Stromal cell of bone marrow (primary cell): Measurements from ENCODE around the gene ATP2A3.
A peak's percentile ranks its signal among the peaks of the same experiment; 100 is the strongest.

Experiments used
- DNase-seq: peaks from one replicate; pipeline ENCODE4 v3.0.0-alpha.2; 2012; ENCODE audit warnings: low read depth

Gene ATP2A3

DNA sequence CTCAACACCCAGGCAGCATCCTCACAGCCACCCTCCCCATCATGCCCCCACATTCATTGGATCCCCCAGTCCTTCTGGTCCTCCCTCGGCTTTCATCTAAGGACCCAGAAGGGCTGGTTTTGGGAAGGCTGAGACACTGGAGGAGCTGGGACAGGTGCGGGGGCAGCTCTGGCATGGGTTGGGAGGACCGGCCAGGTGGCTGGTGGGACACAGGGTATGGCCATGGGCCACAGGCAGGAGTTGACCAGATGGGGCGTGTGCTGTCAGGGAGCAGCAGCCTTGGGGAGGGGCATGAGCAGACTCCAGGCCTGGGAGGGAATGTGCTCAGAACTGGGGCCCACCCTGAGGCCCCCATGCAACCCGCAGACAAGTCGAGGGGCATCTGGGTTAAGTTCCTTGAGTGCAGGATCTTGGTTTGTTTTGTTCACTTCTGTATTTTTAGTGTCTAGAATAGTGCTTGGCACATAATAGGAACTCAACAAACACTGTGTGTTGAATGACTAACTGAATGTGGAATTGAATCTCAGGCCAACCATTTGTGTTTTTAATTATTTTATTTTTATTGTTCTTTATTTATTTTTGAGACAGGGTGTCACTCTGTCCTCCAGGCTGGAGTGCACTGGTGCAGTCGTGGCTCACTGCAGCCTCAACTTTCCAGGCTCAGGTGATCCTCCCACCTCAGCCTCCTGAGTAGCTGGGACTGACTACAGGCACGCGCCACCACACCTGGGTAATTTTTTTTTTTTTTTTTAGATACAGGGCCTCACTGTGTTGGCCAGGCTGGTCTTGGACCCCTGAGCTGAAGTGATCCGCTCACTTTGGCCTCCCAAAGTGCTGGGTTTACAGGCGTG is 53.6 kb downstream of the ATP2A3 start:
- DNase-seq = no peak

DNA sequence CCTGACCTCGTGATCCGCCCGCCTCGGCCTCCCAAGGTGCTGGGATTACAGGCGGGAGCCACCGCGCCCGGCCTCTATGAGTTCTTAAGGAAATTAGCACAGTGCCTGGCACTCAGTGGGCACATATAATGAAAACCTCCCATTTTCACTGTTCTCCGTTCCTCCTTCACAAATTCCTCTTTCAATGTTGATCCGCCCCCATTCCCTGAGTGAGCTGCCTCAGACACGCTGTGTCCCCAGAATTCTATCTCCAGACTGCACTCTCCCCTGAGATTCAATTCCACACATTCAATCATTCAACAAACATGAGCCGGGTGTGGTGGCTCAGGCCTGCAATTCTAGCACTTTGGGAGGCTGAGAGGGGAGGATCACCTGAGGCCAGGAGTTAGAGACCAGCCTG is 55.0 kb downstream of the ATP2A3 start:
- no peak for DNase-seq

DNA sequence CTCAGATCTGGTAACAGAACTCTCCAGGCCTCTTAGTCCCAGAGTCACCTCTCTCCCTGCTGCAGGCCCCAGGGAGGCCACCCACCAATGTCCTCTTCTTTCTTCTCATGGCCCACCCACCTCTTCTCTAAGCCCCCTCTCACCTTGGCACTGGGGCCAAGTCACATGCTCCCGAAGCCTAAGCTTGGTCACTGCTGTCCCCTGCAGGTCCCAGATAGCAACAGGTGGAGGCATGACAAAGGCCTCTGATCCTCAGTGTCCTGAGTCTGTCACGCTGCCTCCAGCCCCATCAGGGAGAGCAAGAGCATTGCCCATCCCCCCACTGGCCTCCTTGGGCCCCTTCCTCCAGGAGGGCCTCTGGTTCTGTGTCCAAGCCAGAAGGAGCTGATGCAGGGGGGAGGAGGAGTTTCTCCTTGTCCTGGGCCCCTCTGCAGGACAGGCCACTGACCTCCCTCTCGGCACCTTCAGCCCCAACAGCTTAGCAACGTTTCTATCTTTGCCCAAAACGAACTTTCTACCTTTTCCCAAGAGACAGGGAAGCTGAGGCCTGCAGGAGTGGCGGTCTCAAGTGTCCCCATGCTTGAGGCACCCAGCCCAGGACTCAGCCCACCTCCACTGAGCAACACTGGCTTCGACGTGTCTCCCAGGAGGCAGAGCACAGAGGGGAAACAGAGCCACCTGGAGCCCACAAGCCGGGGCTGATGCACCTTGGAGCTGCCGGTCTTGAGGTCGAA is 56.6 kb downstream of the ATP2A3 start:
- no peak for DNase-seq

DNA sequence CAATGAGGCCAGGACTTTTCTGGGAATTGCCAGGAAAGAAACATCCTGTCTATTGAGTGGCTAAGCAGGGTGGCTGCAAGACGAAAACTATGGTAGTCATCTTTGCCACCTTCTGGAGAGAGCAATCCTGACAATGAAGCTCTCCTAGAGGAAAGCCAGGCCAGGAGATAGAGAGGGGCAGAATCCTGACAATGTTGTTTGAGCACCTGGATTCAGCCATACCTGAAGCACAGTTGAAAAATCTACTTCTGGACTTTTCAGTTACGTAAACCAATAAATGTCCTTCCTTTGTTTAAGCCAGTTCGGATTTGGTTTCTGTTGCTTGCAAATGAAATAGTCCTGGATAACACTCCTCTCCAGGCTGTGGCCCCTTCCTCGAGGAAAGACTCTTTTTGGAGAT is 57.4 kb downstream of the ATP2A3 start:
- DNase-seq = no peak

DNA sequence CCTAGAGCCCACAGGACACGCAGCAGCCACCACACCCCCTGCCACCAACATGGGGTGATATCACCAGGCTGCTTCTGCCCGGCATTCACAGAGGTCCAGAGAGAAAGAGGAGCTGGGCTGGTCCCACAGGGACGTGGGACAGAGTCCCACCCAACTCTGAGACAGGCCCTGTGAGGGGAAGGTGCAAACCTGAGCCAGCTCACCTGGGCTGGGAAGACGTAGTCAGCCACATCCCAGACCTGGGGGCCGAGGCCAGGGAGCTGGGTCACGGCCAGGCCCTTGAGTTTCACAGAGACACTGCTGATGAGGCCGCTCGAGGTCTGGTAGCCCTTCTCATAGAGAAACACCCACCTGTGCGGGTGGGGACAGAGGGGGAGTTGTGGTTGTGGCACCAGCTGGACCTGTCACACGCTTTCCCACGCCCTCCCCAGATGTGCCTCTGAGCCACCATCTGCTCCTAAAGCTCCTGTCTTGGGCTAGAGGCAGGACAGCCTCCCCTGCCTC is 59.2 kb downstream of the ATP2A3 start:
- DNase-seq = no peak

DNA sequence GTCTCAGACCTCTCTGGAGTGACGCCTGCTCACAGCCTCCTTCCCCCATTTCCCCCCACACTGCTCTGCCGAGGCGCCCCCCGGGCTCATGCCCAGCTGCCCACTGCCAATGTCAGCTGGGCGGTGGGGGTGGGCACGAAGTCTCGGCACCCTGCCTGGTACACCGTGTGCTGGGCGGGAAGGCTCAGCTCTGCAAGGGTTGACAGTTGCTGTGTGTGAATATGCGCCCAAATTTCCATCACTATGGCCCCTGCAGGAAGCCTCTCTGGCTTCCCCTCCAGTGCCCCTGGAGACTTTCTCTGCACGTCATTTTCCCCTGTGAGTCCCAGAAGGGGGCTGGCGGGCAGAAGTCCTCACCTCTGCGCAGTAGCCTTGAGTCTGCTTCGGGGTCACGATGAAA is 59.7 kb downstream of the ATP2A3 start:
- DNase-seq = no peak

DNA sequence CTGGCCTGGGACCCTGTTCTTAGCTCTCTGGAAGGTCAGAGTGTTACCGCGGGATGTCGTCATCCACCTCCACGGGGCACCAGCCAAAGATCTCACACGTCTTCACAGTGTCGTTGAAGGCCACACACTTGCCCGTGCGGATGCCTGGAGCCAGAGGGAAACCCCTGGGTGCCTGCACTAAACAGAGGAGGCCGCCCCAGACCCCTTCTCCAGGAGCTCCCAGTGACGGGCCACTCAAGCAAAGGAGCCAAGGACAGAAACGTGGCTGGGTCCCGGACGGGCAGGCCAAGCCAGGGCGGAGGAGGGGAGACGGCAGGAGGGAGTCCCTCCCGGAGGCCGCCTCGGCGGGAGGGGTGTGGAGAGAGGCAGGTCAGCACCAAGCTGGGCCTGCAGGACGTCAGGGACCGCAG is 60.4 kb downstream of the ATP2A3 start:
- DNase-seq = no peak

DNA sequence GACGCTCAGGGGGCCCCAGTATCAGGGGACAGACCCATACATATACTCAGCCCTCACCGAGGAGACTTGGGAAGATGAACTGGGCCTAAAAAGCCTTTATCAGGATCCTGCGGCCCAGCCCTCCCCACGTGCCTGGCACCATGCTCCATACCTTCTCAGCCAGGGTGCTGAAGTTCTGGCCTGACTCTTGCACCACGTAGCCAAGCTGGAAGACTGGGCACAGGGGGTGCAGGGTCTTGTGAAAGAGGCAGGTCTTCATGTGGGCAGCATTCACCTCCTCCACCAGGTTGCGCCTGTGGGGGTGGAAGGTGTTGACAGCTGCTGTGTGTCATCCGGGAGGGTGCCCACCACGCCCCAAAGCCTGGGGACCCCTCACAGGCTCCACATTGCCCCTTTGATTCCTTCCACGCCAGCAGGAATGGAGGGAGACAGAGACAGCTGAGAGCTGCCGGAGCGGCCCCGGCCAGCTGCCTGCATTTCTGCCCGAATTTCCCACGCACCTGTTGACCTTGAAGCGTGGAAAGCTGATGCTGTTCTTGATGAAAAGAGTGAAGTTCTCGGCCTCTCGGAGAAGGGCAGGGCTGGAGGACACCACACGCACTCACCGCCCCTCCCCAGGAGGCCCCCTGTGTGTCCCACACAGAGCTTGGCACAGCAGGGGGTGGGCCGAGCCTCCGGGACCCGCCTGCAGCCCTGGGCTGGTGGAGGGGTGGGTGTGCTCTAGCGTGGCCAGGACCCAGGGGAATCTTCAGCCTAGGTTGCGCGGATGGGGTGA is 61.0 kb downstream of the ATP2A3 start:
- DNase-seq = no peak

DNA sequence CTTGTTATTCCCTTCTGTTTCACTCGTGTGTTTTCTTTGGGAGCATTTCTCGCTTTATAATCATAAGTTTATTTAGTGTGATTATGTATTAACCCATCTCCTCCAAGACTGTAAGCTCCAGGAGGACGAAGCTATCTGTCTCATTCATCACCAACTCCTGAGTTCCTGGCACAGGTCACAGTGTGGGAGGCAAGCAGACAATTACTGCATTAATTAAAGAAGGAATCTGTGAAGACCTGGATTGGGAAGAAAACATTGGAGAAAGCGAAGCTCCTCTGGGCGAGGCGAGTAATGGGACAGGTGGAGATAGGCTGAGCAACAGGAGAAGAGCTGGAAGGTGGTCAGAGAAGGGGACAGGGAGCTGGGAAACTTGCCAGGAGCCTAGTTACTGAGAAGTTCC is 63.6 kb downstream of the ATP2A3 start:
- no peak for DNase-seq

DNA sequence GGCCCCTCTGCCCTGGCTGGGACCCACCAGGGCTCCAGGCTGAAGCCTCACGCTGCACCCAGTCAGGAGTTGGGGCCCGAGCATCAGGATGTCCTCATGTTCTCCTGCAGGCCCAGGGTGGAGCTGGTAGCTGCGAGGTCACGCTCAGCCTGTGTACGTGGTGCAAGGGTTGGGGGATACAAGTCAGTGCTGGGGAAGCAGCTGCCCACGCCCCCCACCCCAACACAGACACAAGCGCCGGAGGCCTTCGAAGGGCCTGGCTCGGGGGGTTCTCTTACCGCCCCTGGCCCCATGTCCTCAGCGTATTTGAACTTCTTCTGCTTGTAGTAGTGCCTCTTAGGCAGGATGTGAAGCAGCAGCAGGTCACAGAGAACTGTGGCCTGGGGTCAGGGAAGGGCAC is 66.5 kb downstream of the ATP2A3 start:
- DNase-seq = no peak

DNA sequence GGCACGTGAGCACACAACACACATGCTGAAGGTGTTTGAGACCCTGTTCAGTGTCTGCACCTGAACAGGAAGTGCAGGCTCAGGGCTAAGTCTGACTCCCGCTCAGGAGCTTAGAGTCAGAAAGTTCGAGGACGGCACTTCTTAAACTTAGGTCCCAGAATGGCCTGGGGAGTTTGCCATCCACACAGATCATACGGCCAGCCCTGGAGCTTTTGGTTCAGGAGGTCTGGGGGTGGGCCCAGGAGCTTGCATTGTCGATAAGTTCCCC is 67.3 kb downstream of the ATP2A3 start:
- DNase-seq = no peak

DNA sequence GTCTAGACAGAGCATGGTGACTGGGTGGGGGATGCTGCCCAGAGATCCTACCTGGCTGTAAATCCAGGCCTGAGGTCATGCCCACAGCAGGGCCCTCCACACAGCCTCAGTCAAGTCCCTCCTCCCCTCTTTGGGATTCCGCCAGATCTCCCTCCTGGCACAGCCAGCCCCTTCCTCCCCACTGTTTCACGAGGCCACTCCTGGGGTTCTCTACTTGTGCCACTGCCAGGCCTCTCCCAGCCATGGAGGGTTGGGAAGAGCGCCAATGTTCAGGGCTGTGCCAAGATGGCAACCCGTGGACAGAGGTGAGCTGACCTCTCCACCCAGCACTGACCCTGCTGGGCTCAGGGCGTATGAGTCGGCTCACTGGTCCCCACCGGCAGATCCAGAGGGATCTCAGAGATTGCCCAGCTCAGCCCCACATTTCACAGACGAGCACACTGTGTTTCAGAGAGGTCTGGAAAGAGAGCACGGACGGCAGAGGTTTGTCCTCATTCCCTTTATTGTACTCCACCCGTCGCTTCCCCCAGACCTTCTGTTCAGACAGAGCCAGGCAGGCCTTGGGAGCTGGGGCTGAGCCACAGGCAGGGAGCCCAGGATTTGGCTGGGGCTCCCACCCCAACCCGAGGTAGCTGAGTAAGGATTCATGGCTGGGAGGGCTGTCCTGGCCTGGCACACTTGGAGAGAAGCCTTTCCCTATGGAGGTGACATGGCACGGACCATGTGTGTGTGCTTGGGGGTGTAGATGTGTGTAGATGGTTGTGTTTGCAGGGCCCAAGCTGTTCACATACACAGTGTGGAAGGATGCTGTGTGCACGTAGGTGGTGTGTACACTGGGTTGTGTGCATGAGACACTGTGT is 67.9 kb downstream of the ATP2A3 start:
- DNase-seq = no peak

DNA sequence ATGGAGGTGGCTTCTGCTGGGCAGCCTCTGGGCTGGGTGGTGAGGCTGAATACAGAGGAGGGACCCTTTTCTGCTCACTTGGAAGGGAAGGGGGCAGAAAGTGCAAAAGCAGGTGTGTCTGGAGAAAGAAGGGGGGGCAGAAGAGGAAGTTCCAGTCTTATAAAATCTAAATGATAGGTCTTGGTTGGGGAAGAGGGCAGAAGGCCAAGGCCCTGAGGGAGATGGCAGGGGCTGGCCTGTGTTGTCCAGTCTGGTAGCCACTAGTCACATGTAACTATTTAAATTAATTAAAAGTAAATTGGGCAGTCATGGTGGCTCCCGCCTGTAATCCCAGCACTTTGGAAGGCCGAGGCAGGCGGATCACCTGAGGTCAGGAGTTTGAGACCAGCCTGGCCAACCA is 68.9 kb downstream of the ATP2A3 start:
- DNase-seq = no peak

DNA sequence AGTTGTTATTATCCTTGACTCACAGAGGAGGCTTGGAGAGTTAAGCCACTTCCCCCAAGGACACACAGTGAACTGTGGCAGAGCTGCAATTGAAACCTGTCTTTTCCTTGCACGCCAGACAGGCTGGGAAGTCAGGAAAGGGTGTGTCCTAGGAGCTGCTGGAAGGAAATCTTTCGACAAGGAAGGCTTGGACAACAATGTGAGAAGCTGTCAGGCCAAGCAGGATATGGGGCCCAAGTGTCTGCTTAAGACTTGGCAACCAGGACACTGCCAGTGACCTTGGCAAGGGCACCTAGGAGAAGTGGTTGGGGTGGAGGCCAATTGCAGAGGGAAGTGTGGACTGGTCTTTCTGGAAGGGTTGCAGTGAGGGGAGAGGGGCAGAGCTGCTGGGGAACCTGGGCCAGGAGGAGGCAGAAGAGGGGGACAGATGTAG is 69.3 kb downstream of the ATP2A3 start:
- DNase-seq = no peak

DNA sequence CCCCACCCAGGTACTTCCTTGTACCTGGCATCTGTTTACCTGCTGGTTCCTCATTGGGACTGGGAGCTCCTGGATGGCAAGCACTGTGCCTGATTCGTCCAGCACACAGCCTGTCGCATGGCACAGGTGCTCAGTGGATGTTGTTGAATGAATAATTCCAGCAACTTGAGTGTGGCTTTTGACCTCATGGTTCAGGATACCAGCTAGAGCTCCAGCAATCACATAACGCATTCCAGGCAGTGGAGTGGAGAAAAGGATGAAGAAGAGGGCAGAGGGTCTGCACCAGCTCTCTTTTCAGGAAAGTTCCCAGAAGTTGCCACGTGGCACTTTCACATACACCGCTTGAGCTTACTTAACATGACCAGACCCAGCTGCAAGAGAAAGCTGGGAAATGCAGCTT is 70.0 kb downstream of the ATP2A3 start:
- no peak for DNase-seq

DNA sequence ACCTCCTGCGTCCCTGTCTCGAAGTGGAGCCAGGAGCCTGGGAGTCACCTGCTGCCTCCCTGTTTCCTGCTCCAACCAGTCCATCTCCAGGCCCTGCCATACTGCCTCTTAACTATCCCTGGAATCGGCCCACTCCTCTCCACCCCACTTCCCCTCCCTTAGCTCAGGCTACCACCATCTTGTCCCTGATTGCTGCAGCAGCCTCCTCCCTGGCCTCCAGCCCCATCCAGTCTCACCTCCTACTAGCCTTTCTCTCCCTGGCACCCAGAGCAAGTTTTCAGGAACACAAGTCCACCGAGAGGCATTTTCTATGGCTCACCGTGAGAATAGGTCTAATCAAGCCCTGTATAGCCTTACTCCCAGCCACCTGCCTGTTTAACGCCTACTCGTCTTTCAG is 70.5 kb downstream of the ATP2A3 start:
- DNase-seq = no peak

DNA sequence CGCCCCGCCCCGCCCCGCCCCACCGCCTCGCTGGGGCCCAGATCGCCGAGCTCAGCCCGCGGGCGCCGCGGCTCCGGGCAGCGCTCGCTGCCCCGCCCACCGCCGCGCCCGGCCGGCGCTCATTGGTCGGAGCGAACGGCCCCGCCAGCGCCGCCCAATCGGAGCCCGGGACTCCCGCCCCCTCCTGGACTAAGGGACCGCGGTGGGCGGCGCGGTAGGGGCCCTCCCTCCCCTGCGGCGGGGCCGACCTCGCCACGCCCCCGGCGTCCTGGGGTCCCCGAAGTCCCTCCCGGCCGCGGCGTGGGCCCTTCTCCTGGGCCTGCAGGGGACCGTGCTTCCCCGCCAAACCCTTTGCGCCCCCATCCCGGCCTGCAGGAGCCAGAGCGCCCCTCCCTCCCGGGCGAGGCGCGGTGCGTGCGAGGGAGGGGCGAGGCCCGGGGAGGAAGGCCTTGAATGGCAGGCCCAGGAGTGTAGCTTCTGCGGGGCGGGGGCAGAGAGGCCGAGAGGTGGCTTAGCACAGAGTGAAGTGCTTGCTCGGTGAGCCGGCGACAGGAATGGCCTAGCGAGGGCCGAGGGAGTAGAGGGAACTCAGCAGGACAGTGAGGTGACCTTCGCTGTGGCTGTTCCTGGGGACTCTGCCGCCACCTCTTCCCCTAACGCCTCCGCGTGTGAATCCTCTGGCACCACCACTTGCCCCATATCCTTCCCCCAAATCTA is 71.1 kb downstream of the ATP2A3 start, which contains the start of gene CAMKK1:
CAMKK1 (minus strand) TSS at position 51 of the 717 bp plus-strand sequence. CDS start 7,366 bp downstream, outside the sequence.
- peak; percentile 67 for DNase-seq

DNA sequence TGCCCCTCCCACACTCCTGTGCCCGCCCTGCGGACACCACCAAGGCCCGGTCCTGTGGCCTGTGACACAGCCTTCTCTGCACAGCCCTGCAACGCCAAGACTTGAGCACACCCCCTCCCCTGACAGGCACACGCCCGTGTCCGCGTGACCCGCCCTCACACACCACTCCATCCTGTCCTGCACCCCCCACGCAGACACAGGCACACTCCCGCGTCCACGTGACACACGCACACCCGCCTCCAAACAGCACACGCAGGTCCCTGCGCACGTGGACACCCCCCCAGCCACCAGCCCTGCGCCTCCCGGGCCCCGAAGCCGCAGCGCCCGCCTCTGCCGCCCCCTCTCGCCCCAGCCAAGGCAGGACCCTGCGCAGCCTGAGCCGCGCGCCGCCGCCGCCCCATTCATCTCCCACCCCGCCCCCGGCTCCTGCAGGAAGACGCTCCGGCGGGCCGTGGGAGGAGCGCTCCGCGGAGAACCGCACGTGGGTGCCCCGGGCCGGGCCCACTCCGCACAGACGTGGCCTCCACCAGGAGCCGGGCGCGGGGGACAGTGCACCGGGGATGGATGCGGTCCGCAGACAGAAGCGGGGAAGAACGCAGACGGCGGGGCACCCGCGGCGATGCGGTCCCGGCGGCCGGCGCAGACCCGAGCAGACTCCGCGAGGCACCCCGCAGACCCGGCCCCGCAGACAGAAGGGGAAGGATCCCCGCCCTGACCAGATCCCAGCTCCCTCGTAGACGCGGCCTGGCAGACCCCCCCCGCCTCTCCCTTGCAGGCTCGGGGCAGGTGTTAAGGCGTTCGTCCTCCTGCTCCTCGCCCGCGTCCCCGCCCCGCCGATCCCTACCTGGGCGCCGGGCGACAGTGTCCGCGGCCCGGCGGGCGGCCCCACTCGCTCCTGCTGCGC is 71.9 kb downstream of the ATP2A3 start:
- DNase-seq = peak; percentile 62

DNA sequence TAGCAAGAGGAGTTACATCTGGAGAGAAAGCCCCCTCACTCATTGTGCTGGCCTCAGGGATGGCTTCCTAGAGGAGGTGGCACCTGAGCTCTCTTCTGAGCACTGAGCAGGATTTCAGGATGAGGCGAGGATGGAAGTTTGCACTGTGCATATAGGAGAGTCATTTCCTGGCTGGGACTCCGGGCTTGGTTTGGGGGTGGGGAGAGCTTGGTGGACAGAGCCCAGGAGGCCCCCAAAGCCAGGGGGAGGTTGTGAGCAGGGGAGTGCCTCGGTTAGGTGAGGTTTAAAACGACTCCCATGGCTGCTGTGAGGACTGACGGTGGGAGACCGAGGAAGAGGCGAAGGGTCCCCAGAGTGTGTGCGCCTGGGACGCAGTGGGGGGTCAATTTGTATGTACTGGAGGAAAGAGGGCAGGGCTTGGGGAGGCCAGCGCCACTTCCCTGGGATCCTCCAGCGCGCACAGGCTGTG is 72.6 kb downstream of the ATP2A3 start:
- DNase-seq = no peak

DNA sequence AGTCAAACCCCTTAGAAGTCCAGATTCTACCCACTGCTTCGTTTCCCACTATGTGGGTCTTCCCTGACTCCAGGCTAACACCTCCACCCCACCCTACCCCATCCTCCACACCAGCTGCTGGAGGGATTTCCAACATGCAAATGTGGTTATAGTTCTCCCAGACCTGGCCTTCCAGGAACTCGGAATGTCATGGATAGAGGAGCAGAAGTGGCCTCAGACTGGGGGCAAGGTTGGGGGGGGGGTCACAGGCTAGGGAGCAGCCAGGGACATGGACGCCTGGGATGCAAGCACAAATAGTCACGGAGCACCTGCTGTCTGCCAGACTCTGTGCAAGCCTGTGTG is 73.4 kb downstream of the ATP2A3 start:
- DNase-seq = no peak
